Measurements from ENCODE around the gene SLC35G6.

The SLC35G6 gene

GRCh38 chr17:7440113-7440833, 41.0 kb upstream of the SLC35G6 start:
- H3K36me3 ChIP-seq (ENCODE audit: control insufficient read depth in 5 of 5, insufficient read depth in 5 of 5, low read length in 5 of 5), result no peaks in the 10 kb centered on the region
- peaks cover 0 to 32% (median 14%) of the 10 kb centered on the region in 5 donors for H3K27me3 ChIP-seq (ENCODE audit: control insufficient read depth in 5 of 5, insufficient read depth in 4 of 5, low read length in 5 of 5)
- peaks cover 1 to 66% (median 59%) of the 10 kb centered on the region in 5 donors for H3K4me1 ChIP-seq (ENCODE audit: control insufficient read depth in 5 of 5, insufficient read depth in 5 of 5, low read length in 5 of 5)
- H3K4me3 ChIP-seq (ENCODE audit: low read depth in 1 of 5, low read length in 5 of 5), result peak overlapping the region; percentile 4 to 59 (median 43)
- H3K27ac ChIP-seq (ENCODE audit: low read depth, low read length), result no peak overlapping the region
- H3K9me3 ChIP-seq (ENCODE audit: control insufficient read depth in 5 of 5, low read length in 5 of 5), result no peaks in the 10 kb centered on the region
- H3K9ac ChIP-seq (ENCODE audit: low read length in 5 of 5), result peak overlapping the region in 1 of 5 donors; percentile 56

- Histone ChIP-seq H3K9me3 (ENCODE audit: control insufficient read depth in 5 of 5, low read length in 5 of 5) (no peaks in the 10 kb centered on the region), H3K4me1 (ENCODE audit: control insufficient read depth in 5 of 5, insufficient read depth in 5 of 5, low read length in 5 of 5) (peaks cover 1 to 66% (median 56%) of the 10 kb centered on the region in 5 donors), H3K27me3 (ENCODE audit: control insufficient read depth in 5 of 5, insufficient read depth in 4 of 5, low read length in 5 of 5) (peaks cover 2 to 36% (median 19%) of the 10 kb centered on the region in 5 donors)
Observed at GRCh38 chr17:7440834-7441195, 40.4 kb upstream of the SLC35G6 start.

GRCh38 chr17:7441266-7441665, 40.0 kb upstream of the SLC35G6 start:
- Histone ChIP-seq H3K9me3 (ENCODE audit: control insufficient read depth in 5 of 5, low read length in 5 of 5) (no peaks in the 10 kb centered on the region), H3K27me3 (ENCODE audit: control insufficient read depth in 5 of 5, insufficient read depth in 4 of 5, low read length in 5 of 5) (peaks cover 4 to 40% (median 23%) of the 10 kb centered on the region in 5 donors), H3K27ac (ENCODE audit: low read depth, low read length) (no peak overlapping the region), H3K9ac (ENCODE audit: low read length in 5 of 5) (no peak overlapping the region), H3K4me3 (ENCODE audit: low read depth in 1 of 5, low read length in 5 of 5) (no peak overlapping the region), H3K36me3 (ENCODE audit: control insufficient read depth in 5 of 5, insufficient read depth in 5 of 5, low read length in 5 of 5) (no peaks in the 10 kb centered on the region), H3K4me1 (ENCODE audit: control insufficient read depth in 5 of 5, insufficient read depth in 5 of 5, low read length in 5 of 5) (peaks cover 1 to 65% (median 51%) of the 10 kb centered on the region in 5 donors)

More at GRCh38 chr17:7440834-7441195, 40.4 kb upstream of the SLC35G6 start:
- no peak overlapping the region for H3K27ac ChIP-seq (ENCODE audit: low read depth, low read length)
- H3K9ac ChIP-seq (ENCODE audit: low read length in 5 of 5), result peak overlapping the region in 1 of 5 donors; percentile 56
- no peaks in the 10 kb centered on the region for H3K36me3 ChIP-seq (ENCODE audit: control insufficient read depth in 5 of 5, insufficient read depth in 5 of 5, low read length in 5 of 5)
- H3K4me3 ChIP-seq (ENCODE audit: low read depth in 1 of 5, low read length in 5 of 5), result peak overlapping the region in 2 of 5 donors; percentile 44 to 59

- H3K27ac ChIP-seq (ENCODE audit: low read depth, low read length), result no peak overlapping the region
- H3K4me1 ChIP-seq (ENCODE audit: control insufficient read depth in 5 of 5, insufficient read depth in 5 of 5, low read length in 5 of 5), result peaks cover 1 to 60% (median 47%) of the 10 kb centered on the region in 5 donors
- H3K27me3 ChIP-seq (ENCODE audit: control insufficient read depth in 5 of 5, insufficient read depth in 4 of 5, low read length in 5 of 5), result peaks cover 7 to 47% (median 30%) of the 10 kb centered on the region in 5 donors
- H3K9me3 ChIP-seq (ENCODE audit: control insufficient read depth in 5 of 5, low read length in 5 of 5), result no peaks in the 10 kb centered on the region
- H3K4me3 ChIP-seq (ENCODE audit: low read depth in 1 of 5, low read length in 5 of 5), result no peak overlapping the region
- H3K36me3 ChIP-seq (ENCODE audit: control insufficient read depth in 5 of 5, insufficient read depth in 5 of 5, low read length in 5 of 5), result no peaks in the 10 kb centered on the region
- H3K9ac ChIP-seq (ENCODE audit: low read length in 5 of 5), result no peak overlapping the region
Observed at GRCh38 chr17:7442142-7442541, 39.1 kb upstream of the SLC35G6 start.

GRCh38 chr17:7443499-7444485, 37.5 kb upstream of the SLC35G6 start:
- Histone ChIP-seq H3K36me3 (ENCODE audit: control insufficient read depth in 5 of 5, insufficient read depth in 5 of 5, low read length in 5 of 5) (no peaks in the 10 kb centered on the region), H3K4me1 (ENCODE audit: control insufficient read depth in 5 of 5, insufficient read depth in 5 of 5, low read length in 5 of 5) (peaks cover 1 to 44% (median 33%) of the 10 kb centered on the region in 5 donors), H3K27ac (ENCODE audit: low read depth, low read length) (no peak overlapping the region), H3K9ac (ENCODE audit: low read length in 5 of 5) (no peak overlapping the region), H3K27me3 (ENCODE audit: control insufficient read depth in 5 of 5, insufficient read depth in 4 of 5, low read length in 5 of 5) (peaks cover 10 to 48% (median 30%) of the 10 kb centered on the region in 5 donors), H3K9me3 (ENCODE audit: control insufficient read depth in 5 of 5, low read length in 5 of 5) (no peaks in the 10 kb centered on the region), H3K4me3 (ENCODE audit: low read depth in 1 of 5, low read length in 5 of 5) (no peak overlapping the region)

GRCh38 chr17:7444682-7445618, 36.3 kb upstream of the SLC35G6 start, which contains the start of gene CHRNB1:
CHRNB1 (plus strand) TSS chr17:7445061; CDS start chr17:7445128, 67 bp downstream.
- Histone ChIP-seq H3K27ac (ENCODE audit: low read depth, low read length) (no peak within 1 kb of the TSS), H3K4me1 (ENCODE audit: control insufficient read depth in 5 of 5, insufficient read depth in 5 of 5, low read length in 5 of 5) (peaks cover 1 to 33% (median 27%) of the 10 kb centered on the region in 5 donors), H3K4me3 (ENCODE audit: low read depth in 1 of 5, low read length in 5 of 5) (peak within 1 kb of the TSS in 4 of 5 donors; percentile 53 to 69 (median 60)), H3K9ac (ENCODE audit: low read length in 5 of 5) (peak within 1 kb of the TSS in 1 of 5 donors; percentile 72), H3K36me3 (ENCODE audit: control insufficient read depth in 5 of 5, insufficient read depth in 5 of 5, low read length in 5 of 5) (no peaks in the 10 kb centered on the region), H3K9me3 (ENCODE audit: control insufficient read depth in 5 of 5, low read length in 5 of 5) (no peaks in the 10 kb centered on the region), H3K27me3 (ENCODE audit: control insufficient read depth in 5 of 5, insufficient read depth in 4 of 5, low read length in 5 of 5) (peaks cover 10 to 38% (median 28%) of the 10 kb centered on the region in 5 donors)

GRCh38 chr17:7445619-7445968, 35.7 kb upstream of the SLC35G6 start:
- peak overlapping the region in 4 of 5 donors; percentile 11 to 69 (median 60) for H3K4me3 ChIP-seq (ENCODE audit: low read depth in 1 of 5, low read length in 5 of 5)
- H3K27ac ChIP-seq (ENCODE audit: low read depth, low read length), result no peak overlapping the region
- no peaks in the 10 kb centered on the region for H3K9me3 ChIP-seq (ENCODE audit: control insufficient read depth in 5 of 5, low read length in 5 of 5)
- peaks cover 1 to 27% (median 21%) of the 10 kb centered on the region in 5 donors for H3K4me1 ChIP-seq (ENCODE audit: control insufficient read depth in 5 of 5, insufficient read depth in 5 of 5, low read length in 5 of 5)
- H3K27me3 ChIP-seq (ENCODE audit: control insufficient read depth in 5 of 5, insufficient read depth in 4 of 5, low read length in 5 of 5), result peaks cover 10 to 32% (median 23%) of the 10 kb centered on the region in 5 donors
- no peak overlapping the region for H3K9ac ChIP-seq (ENCODE audit: low read length in 5 of 5)
- H3K36me3 ChIP-seq (ENCODE audit: control insufficient read depth in 5 of 5, insufficient read depth in 5 of 5, low read length in 5 of 5), result no peaks in the 10 kb centered on the region

- H3K4me3 ChIP-seq (ENCODE audit: low read depth in 1 of 5, low read length in 5 of 5), result no peak overlapping the region
- H3K9ac ChIP-seq (ENCODE audit: low read length in 5 of 5), result no peak overlapping the region
- H3K36me3 ChIP-seq (ENCODE audit: control insufficient read depth in 5 of 5, insufficient read depth in 5 of 5, low read length in 5 of 5), result no peaks in the 10 kb centered on the region
- peaks cover 10 to 29% (median 20%) of the 10 kb centered on the region in 5 donors for H3K27me3 ChIP-seq (ENCODE audit: control insufficient read depth in 5 of 5, insufficient read depth in 4 of 5, low read length in 5 of 5)
- peaks cover 1 to 20% (median 16%) of the 10 kb centered on the region in 5 donors for H3K4me1 ChIP-seq (ENCODE audit: control insufficient read depth in 5 of 5, insufficient read depth in 5 of 5, low read length in 5 of 5)
- H3K9me3 ChIP-seq (ENCODE audit: control insufficient read depth in 5 of 5, low read length in 5 of 5), result no peaks in the 10 kb centered on the region
- H3K27ac ChIP-seq (ENCODE audit: low read depth, low read length), result no peak overlapping the region
Observed at GRCh38 chr17:7448461-7448860, 32.8 kb upstream of the SLC35G6 start.

- Histone ChIP-seq H3K27me3 (ENCODE audit: control insufficient read depth in 5 of 5, insufficient read depth in 4 of 5, low read length in 5 of 5) (no peaks in the 10 kb centered on the region), H3K4me1 (ENCODE audit: control insufficient read depth in 5 of 5, insufficient read depth in 5 of 5, low read length in 5 of 5) (peaks cover 5 to 21% (median 10%) of the 10 kb centered on the region in 5 donors), H3K9me3 (ENCODE audit: control insufficient read depth in 5 of 5, low read length in 5 of 5) (no peaks in the 10 kb centered on the region), H3K9ac (ENCODE audit: low read length in 5 of 5) (no peak overlapping the region), H3K36me3 (ENCODE audit: control insufficient read depth in 5 of 5, insufficient read depth in 5 of 5, low read length in 5 of 5) (peaks cover 0 to 28% (median 22%) of the 10 kb centered on the region in 5 donors), H3K27ac (ENCODE audit: low read depth, low read length) (no peak overlapping the region), H3K4me3 (ENCODE audit: low read depth in 1 of 5, low read length in 5 of 5) (no peak overlapping the region)
Observed at GRCh38 chr17:7459961-7460545, 21.2 kb upstream of the SLC35G6 start.

Data from subcutaneous abdominal adipose tissue (tissue), 5 donors.